SH-SY5Y (cell line): ENCODE data around the gene KRT32.

Source experiments
- GATA2 ChIP-seq: IDR thresholded peaks from 2 replicates; pipeline ENCODE4 v1.6.1; 2011; ENCODE audit warnings: mild to moderate bottlenecking, low read depth, low read length
- GATA3 ChIP-seq: IDR thresholded peaks from 2 replicates; pipeline ENCODE4 v1.6.1; 2011; ENCODE audit warnings: low read depth, mild to moderate bottlenecking, low read length, moderate library complexity

GRCh38 chr17:41424111-41424635, 43.0 kb downstream of the KRT32 start, which contains the start of gene KRT37:
- no peak for TF ChIP-seq GATA2
- TF ChIP-seq GATA3, result no peak
